K562 (cell line): ENCODE data around the gene C1R. TPM values are rescaled to one million over a fixed set of nuclear protein-coding genes. Genes with fewer than 3 reads are reported as not detected.

Experiments
- ILF3 ChIP-seq: fragments of 450-650 bp; IDR thresholded peaks from 2 replicates; pipeline ENCODE4 v1.6.1; 2018; ENCODE audit warnings: antibody characterized with exemption, mild to moderate bottlenecking, moderate library complexity, borderline replicate concordance
- NBN ChIP-seq: fragments of 450-650 bp; IDR thresholded peaks from 2 replicates; pipeline ENCODE4 v1.6.1; 2016; ENCODE audit warnings: low read depth, mild to moderate bottlenecking
- ZNF592 ChIP-seq: fragments of 450-650 bp; IDR thresholded peaks from 2 replicates; pipeline ENCODE4 v1.6.1; 2017; ENCODE audit warnings: antibody characterized with exemption, mild to moderate bottlenecking
- ZNF740 ChIP-seq, 3 experiments: fragments of 200-800 bp in 1 of 3; sonication (Bioruptor generic) in 1 of 3; sonication (generic) in 1 of 3; formaldehyde crosslinking in 1 of 3; IDR thresholded peaks; 2 replicates each; pipeline versions ENCODE4 v1.6.1 to v1.8.0; 2016 to 2022; ENCODE audit warnings: mild to moderate bottlenecking in 2 of 3, missing compliant biosample characterization in 2 of 3, missing genetic modification characterization in 2 of 3, missing genetic modification reagents in 1 of 3
- ZNF77 ChIP-seq: fragments of 250-450 bp; sonication (Bioruptor Pico); IDR thresholded peaks from 2 replicates; pipeline ENCODE4 v1.5.0; 2020
- polyA plus RNA-seq, 8 experiments: library from polyadenylated mRNA; depleted of rRNA in 4 of 8; stranded (reverse) in 5 of 8; unstranded in 3 of 8; fragments of >200 nt; fragmentation: Nextera tagmentation in 2 of 8; fragmentation: Illumina TruSeq in 1 of 8; extraction: Ambion mirVana in 2 of 8; extraction: Trizol in 1 of 8; gene quantifications; 2 replicates each; pipeline versions ENCODE4 v1.2.1 to v1.2.3, GENCODE V29; 2011 to 2014; ENCODE audit warnings: inconsistent platforms in 1 of 8, missing spikeins in 1 of 8
- total RNA-seq, 7 experiments: library from RNA; depleted of rRNA in 6 of 7; stranded (reverse); fragments of >200 nt in 6 of 7; fragmentation: Illumina TruSeq in 2 of 7; extraction: Trizol in 2 of 7; gene quantifications; 2 replicates each; pipeline versions ENCODE4 v1.2.1 to v1.2.3, GENCODE V29; 2011 to 2021; ENCODE audit warnings: low replicate concordance in 1 of 7

The C1R gene
- total and polyA plus RNA-seq, 9 of the 15 experiments (the other 6 are each of a cell fraction or from before 2014, with no cell fraction given) = 0.07 to 1.0 (median 0.33) TPM; not detected in 1

- TF ChIP-seq ZNF592 (no peak), ILF3 (no peak), ZNF740 (CRISPR knock-in tag; IDR thresholded peaks at IDR 0.05) (no peak), ZNF740 (tag; IDR thresholded peaks at IDR 0.05) (no peak), NBN (no peak), ZNF77 (no peak)
- TF ChIP-seq, all 486 proteins: peak for 0
Measured at GRCh38 chr12:7102582-7102981, 10.3 kb upstream of the C1R start (continued).
